IMR-90 (cell line): ENCODE data around the gene CTIF.

Experiments
- BHLHE40 ChIP-seq: fragments of 150-350 bp; IDR thresholded peaks from 2 replicates; pipeline ENCODE4 v1.6.1; 2016; ENCODE audit warnings: mild to moderate bottlenecking, low read depth, low read length
- CTCF ChIP-seq: conservative IDR thresholded peaks from 2 replicates; pipeline ENCODE4 v1.5.1; 2012; ENCODE audit warnings: mild to moderate bottlenecking, low read depth, low read length, improper control_type of control experiment
- MAFK ChIP-seq: IDR thresholded peaks from 2 replicates; pipeline ENCODE4 v1.6.1; 2012; ENCODE audit warnings: low read depth, low read length, improper control_type of control experiment
- MAZ ChIP-seq: IDR thresholded peaks from 2 replicates; pipeline ENCODE4 v1.6.1; 2012; ENCODE audit warnings: low read depth, mild to moderate bottlenecking, low read length, improper control_type of control experiment, moderate library complexity, borderline replicate concordance
- MXI1 ChIP-seq: IDR thresholded peaks from 2 replicates; pipeline ENCODE4 v1.6.1; 2012; ENCODE audit warnings: low read depth, mild to moderate bottlenecking, low read length, moderate library complexity, borderline replicate concordance
- POLR2A ChIP-seq: IDR thresholded peaks from 2 replicates; pipeline ENCODE4 v1.6.1; 2012; ENCODE audit warnings: mild to moderate bottlenecking, low read depth, low read length
- RAD21 ChIP-seq: IDR thresholded peaks from 2 replicates; pipeline ENCODE4 v1.6.1; 2012; ENCODE audit warnings: low read length, improper control_type of control experiment
- RFX5 ChIP-seq: IDR thresholded peaks from 2 replicates; pipeline ENCODE4 v1.8.0; 2012; ENCODE audit warnings: low read depth, mild to moderate bottlenecking, low read length, moderate library complexity
- SMC3 ChIP-seq: fragments of 150-350 bp; IDR thresholded peaks from 2 replicates; pipeline ENCODE4 v1.6.1; 2016; ENCODE audit warnings: low read depth, mild to moderate bottlenecking, antibody characterized with exemption, low read length, moderate library complexity

GRCh38 chr18:48706731-48707130 lies 167.9 kb downstream of the CTIF start:
- no peak for TF ChIP-seq CTCF
- no peak for TF ChIP-seq RFX5
- TF ChIP-seq POLR2A = no peak
- no peak for TF ChIP-seq MXI1
- TF ChIP-seq SMC3 = no peak
- no peak for TF ChIP-seq MAFK
- TF ChIP-seq RAD21 = no peak
- TF ChIP-seq BHLHE40 = no peak
- no peak for TF ChIP-seq MAZ
